OCI-M2 (cell line): Measurements from ENCODE around the gene PPCDC.
A peak's percentile ranks its signal among the peaks of the same experiment; 100 is the strongest.

Source experiments
- DNase-seq: peaks from one replicate; lab custom pipeline; 2025; ENCODE audit not compliant: unreplicated experiment; lab: John Stamatoyannopoulos, UW

PPCDC gene, protein sequence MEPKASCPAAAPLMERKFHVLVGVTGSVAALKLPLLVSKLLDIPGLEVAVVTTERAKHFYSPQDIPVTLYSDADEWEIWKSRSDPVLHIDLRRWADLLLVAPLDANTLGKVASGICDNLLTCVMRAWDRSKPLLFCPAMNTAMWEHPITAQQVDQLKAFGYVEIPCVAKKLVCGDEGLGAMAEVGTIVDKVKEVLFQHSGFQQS

DNA sequence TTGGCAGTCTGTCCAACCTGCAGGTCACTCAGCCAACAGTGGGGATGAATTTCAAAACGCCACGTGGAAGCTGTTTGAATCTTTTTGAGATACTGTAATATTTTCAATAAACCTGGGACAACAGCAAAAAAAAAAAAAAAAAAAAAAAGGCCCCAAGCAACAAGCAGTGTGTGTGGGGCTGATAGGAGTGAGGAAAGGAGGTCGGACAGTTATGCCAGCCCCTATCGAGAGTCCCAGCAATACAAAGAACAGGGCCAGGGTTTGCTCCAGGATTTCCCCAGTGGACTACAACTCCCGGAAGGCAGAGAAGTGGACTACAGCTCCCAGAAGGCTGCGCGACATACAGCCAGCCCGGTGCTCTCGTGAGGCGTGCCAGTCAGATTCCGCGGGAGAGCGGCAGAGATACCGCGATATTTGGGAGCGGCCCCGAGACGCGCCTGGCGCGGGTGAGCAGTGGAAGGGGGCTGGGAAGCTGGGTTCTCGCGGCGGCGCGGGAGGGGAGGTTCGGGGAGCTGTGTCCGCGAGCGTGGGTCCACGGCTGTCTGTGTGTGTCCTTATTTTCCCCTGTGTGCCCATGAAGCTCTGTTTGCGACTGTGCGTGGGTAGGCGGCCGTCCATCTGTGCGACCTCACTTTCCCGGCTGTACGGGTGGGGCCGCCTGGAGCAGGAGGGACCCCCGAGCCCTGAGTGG, at the start of gene PPCDC:
PPCDC (plus strand) TSS at position 410 of the 691 bp plus-strand sequence. CDS start 4,729 bp downstream, outside the sequence.
- peak; percentile 77 for DNase-seq

DNA sequence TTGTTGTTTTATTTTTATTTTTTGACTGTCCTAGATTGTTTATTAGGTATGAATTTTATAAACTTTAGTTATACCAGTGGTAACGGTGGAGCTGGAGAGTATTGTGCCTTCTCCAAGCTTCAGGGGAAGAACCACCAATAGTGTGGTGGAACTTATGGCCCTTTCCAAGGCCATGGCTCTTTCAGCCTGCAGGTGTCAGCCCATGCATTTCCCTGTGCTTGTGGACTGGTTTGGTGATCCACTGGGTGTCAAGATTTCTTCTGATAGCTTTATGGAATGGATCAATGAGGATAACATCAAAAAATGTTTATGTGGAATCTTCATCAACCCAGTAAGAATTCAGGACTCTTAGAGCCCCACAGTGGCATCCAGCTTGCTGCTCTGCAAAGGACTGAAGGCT, 47.2 kb upstream of the PPCDC start:
- DNase-seq: no peak

DNA sequence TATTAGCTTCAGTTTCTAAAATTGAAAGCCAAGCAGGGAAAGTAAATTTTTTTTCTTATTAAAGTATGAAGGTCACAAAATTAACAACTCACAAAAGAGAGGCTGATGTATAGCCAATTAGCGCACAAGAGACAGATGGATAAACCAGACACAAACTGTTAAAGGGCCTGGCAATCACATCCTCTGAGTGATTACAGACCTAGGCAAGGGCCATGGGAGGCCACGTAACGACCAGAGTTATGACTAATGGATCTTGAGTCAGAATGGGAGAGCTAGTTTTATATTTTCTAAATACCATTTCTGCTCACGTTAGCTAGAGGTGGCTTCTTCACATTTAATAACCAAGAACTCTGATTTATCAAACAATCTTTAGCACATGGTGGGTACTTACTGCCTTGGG, 45.8 kb upstream of the PPCDC start:
- no peak for DNase-seq

DNA sequence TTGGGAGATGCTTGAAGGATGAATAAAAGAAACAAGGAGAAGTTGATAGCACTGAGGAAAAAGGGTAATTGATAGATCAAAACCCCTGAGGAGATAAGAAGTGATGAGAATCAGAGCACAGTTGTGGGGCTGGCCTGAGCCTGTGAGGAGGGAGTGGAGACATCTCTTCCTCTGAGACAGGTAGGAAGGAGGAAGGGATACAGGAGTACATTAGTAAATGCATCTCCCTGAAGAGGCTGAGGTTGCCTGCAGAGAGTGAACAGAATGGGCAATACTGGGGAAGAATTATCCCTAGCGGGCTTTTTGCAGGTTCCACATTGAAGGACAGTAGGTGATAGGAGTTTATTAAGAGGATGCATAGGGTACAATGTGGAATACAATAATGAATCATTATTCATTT, 45.3 kb upstream of the PPCDC start:
- DNase-seq: no peak

DNA sequence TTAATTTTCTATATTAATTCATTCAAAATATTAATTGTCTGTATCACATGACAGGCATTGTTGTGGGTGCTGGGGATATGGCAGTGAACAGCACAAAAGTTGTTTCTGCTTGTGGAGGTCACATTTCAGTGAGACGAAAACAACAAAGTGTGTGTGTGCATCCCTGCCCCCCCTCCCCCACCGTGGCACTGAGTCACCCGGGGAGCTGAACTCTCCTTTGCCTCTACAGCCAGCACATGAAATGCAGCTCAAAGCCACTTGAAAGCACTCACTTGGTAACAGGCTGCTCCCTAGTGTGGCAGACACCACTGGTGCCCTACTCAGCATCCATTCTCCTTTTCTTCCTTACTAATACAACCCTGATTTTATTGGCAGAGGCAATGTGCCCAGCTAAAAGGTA, 44.9 kb upstream of the PPCDC start:
- DNase-seq: no peak

DNA sequence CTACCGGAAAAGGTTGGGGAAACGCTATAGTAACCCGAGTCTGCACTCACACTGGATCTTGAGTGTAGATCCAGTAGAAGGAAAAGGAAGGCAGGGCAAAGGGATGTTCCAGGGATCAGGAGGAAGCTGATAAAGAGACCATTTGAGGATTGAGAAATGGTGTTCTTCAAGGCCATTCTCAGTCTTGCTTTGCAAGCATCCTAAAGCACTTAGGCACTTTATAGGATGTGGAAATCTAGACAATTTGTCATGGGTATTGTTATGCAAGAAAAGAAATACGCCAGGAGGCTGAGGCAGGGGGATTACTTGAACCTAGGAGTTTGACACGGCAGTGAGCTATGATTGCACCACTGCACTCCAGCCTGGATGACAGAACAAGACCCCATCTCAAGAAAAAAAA, 41.2 kb upstream of the PPCDC start:
- no peak for DNase-seq

DNA sequence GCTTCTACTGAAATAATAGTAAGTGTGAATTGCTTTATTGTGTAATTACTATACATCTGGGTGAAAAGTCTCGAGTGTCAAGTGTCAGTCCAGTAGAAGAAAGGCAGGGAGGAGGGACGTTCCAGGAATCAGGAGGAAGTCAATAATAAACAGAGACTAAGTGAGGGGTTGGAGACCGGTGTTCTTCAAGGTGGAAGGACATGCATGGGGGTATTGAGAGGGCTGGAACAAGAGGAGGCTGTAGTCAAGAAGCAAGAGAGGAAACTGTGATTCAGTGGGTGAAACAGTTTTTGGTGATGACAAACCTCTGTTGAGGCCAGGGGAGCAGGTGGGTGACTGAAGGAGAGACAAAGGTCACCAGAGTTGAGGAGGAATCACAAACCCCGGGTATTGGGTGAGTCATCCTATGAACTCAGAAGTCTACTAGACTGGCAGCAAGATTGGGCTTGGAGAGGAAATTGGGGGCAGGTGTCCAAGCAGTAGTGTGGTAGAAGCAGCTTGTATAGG, 39.6 kb upstream of the PPCDC start:
- DNase-seq: no peak

DNA sequence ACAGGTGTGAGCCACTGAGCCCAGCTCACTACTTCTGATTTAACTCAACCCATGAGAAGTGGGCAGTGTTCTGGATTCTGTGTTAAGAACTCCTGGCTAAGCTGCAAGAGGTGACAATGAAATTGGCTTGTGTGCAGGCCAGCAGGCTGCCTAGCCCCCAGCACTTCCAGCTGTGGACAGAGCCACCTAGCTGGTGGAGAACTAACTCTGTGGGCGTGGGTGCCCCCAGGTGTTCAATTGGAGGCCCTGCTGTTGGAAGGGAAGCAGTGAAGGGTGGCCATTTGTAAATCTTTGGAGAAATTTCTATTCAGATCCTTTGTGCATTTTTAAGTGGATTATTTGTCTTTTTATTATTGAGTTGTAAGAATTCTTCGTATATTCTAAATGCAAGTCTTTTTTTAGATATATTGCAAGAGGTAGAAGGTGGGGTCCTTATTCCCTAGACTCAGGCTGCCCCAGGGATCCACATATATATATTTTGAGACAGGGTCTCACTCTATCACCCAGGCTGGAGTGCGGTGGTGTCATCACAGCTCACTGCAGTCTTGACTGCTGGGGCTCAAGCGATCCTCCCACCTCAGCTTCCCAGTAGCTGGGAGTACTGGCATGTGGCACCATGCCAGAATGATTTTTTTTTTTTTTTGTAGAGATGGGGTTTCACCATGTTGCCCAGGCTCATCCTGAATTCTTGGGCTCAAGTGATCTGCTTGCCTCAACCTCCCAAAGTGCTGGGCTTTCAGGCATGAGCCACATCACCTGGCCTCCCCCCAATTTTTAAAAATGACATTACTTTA, 35.2 kb upstream of the PPCDC start:
- no peak for DNase-seq

DNA sequence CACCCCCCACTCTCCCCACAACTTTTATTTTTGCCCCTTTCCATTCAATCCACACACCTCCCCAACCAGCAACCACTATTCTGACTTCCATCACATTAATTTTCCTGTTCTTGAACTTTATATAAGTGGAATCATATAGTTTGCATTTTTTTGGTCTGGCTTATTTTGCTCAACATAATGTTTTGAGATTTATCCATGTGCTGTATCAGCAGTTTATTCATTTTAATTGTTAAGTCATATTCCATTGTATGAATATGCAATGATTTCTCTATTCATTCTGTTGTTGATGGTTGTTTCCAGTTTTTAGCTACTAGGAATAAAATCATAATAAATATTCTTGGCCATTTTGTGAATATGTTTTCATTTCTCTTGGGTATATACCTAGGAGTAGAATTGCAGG, 33.9 kb upstream of the PPCDC start:
- DNase-seq: no peak

DNA sequence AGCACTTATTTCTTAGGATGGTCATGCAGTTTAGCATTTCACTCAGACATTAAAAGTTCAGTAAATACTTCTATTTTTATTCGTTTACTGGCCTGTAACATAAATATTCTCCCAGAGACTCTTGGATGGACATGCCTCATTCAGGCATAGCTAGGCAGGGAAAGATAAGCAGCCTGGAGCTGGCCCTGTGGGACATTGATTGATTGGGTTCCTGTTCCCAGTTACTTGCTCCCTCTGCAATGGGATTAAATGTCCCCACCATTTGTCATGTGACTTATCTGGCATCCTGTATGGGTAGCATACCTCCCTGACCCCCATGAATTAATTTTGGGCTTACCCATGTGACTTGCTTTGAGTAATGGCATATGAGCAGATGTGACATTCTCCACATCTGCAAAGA, 30.8 kb upstream of the PPCDC start:
- no peak for DNase-seq

DNA sequence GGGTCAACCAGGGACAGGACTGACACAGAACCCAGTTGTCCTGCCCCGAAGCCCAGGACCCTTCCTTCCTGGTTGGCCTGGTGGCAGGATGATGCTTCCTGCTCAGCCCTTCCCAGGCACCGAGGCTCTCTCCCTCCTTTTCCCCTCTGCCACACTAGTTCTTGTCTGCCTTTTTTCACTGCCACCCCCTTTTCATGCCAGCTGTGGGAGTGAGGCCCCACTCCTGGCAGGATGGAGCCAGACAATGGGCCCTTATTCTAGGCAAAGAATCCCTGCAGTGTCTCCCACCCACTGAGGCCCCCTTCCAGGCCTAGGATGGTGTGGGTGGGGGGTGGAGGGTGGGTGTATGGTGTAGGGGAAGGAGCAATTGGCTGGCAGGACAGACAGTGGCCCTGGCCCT, 29.2 kb upstream of the PPCDC start:
- no peak for DNase-seq

DNA sequence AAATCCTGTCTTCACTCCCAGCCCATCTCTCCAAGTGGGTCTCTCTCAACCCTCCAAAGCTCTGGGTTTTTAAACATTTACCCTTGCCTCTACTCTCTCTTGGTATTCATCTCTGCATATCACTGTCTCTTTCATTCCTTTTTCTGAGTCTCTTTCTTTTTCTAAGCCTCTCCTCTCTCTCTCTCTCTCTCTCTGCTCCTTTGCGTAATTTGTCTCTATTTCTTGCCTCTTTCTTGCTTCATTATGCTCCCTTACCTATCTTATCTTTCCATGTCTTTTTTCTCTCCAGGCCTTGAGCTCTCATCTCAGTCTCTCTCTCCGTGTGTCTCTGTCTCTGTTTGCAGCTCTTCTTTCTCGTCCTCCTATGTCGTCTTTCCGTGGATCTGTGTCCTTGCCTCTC, 28.7 kb upstream of the PPCDC start:
- no peak for DNase-seq

DNA sequence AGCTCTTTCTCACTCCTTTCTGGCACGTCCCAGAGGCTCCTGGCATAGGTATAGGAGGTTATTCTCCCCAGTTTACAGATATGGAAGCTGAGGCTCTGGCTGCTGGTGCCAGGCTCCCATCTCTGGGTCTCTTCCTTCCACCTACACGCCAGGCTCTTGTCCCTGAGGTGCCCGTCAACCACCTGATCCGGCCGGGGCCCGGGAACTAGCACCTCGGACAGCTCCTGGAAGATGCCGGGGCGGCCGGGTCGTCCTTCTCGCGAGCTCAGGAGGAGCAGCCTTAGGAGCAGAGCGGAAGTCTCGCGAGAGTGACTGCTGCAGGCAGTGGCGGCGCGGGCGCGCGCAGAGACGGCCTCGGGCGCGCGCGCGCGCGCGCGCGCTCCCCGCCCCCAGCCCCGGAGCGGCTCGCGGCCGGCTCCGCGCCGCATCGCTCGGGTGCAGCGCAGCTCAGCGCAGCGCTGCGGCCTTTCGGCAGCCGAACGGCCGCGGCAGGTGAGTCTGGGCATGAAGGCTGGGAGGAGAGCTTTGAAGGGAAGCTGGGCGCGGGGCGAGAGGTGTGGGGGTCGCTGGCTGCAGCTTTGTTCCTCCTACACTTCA, 28.1 kb upstream of the PPCDC start, which contains the start of gene SCAMP5:
SCAMP5 (plus strand) TSS at position 382 of the 597 bp plus-strand sequence. CDS start 16,277 bp downstream, outside the sequence.
- peak; percentile 58 for DNase-seq

DNA sequence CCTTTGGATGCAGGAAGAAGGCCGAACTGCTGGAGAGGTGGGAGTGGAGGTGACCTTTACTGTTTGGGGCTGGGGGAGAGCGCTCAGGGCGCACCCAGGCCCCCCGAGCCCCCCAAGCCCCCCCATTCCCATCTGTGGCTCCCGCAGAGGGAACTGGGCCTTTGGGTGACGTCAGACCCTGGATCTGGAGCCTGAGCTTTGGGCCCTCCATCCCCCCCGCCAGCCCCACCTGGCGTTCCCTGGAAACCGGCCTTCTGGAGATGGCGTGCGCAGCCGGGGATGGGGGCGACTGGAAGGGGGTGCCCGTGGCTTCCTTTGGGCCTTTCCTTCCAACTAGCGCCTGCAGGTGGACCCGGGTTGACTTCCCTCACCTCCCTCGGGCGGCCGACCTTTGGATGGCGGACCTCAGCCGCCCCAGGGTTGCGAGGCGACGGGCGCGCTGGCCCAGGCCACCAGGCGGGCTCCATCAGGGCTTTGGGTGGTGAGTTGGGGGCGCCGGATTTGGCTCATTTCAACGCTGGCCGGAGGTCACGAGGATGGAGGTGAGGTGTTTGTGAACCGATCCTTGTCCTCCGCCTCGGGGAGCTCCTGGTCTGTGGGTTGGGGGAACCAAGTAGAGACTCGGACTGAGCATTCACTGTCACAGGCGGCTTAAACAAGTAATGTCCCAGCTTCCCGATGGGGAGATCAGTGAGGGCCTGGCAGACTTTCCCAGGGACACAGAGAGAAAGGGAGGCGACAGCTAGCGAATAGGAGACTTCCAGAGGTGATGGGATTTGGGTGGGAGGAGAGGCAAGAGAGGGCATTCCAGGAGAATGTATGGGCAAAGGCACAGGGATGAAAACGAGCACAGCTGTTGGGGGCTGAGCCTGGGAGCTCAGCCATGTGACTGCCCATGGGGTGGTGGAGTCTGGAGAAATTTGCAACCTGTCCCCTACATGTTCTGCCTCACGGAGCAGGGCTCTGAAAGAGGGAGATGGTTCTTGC, 27.3 kb upstream of the PPCDC start:
- no peak for DNase-seq

DNA sequence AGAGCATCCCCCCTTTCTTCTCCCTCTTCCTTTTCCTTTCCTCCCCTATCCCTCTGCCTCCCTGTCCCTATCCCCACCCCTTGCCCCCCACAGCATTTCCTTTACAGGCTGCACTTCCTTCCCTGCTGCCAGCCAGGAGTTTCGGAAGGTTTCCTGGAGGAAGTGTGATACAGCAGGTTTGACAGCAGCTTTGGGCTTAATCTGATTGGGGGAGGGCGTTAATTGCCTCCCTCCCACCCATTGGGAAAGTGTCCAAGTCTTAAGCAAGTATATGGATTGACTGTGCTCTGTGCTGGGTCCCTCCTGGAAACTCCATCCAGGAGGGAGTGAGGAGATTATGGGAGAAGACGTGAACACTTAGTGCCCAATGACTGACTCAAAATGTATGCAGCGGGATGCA, 26.2 kb upstream of the PPCDC start:
- DNase-seq: no peak

DNA sequence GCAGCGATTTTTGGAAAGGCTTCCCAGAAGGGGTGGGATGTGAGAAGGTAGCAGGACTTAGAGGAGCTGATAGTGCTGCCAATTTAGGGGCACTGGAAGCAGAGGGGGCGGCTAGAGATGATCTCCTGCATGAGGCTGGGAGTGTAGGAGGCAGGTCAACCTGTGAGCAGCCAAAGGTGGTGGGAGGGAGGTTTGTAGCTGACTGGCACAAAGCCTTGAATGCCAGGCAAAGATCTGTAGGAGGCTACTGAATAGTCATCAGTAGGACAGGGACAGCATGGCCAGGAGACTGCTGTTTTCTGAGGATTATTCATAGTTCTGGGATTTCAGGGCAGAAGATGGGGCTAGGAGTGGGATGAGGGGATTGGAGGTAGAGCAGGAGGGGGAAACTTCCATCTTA, 25.8 kb upstream of the PPCDC start:
- no peak for DNase-seq

DNA sequence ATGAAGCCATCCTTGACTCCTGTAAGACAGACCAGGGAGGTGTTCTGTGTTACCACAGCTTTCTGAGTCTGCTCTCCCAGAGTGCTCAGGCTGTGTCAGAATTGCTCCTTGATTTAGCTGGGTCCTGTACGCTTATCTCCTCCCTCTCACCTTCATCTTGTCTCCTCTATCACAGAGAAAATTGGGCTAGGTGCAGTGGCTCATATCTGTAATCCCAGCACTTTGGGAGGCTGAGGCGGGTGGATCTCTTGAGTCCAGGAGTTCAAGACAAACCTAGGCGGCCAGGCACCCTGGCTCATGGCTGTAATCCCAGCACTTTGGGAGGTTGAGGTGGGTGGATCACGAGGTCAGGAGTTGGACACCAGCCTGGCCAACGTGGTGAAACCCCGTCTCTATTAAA, 22.1 kb upstream of the PPCDC start:
- no peak for DNase-seq

DNA sequence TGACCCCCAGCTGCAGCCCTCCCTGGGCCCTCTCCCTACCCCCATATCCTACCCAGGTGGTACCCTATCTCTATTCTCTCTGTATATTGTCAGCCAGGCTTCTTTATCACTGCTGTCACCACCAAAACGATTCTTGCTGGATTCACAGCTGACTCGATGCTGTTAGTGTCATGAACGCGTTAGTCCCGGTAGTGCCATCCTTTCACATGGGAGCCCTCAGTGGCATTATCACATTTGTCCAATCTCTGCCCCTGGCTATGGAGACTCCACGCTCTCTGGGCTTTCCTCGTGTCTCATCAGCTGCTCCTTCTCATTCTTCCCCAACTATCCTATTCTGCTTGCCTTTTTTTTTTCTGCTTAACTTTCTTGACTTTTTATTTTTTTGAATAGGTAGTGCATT, 21.0 kb upstream of the PPCDC start:
- no peak for DNase-seq

DNA sequence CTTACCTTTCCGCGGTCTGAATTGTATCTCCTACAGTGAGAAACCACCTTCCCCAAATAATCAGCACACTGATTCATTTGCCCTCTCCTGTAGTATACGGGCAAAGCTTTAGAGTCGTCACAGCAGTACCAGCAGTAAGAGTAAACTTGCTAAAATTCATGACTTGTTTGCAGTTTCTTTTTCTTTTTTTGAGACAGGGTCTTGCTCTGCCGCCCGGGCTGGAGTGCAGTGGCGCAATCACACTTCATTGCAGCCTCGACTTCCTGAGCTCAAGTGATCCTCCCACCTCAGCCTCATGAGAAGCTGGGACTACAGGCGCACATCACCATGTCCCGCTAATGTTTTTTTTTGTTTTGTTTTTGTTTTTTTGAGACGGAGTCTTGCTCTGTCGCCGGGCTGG, 16.2 kb upstream of the PPCDC start:
- no peak for DNase-seq

DNA sequence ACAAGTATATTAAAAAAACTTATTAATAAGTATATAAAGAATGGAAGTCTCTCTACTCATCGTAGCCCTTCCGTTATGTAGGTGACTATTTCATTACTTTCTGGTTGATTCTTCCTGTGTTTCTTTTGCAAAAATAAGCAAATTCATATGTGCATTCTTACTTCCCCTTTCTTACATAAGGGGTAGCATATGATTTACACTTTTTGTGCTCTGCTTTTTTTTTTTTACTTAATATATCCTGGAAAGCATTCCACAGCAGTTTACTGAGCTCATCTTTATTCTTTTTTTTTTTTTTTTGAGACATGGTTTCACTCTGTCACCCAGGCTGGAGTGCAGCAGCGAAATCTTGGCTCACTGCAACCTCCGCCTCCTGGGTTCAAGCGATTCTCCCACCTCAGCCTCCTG, 15.2 kb upstream of the PPCDC start:
- DNase-seq: no peak
